ENCODE measurements around the gene COL23A1.

DNA sequence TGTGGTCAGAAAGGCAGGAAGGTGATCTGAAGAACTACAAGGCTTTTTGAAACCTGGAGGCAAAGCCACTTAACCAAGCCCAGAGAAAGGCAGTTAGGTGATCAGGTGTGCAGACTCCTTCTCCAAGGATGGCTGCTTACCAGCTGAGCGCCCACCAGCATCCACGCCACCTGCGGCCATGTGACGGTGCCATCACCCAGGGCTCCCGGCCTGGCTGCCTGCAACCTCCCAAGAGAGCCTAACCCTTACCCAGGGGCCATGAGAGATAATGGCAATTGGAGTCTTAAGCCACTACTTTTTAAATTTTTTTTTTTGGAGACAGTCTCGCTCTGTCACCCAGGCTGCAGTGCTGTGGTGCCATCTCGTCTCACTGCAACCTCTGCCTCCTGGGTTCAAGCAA is 324.4 kb downstream of the COL23A1 start:
- TF ChIP-seq, protein P1, sequence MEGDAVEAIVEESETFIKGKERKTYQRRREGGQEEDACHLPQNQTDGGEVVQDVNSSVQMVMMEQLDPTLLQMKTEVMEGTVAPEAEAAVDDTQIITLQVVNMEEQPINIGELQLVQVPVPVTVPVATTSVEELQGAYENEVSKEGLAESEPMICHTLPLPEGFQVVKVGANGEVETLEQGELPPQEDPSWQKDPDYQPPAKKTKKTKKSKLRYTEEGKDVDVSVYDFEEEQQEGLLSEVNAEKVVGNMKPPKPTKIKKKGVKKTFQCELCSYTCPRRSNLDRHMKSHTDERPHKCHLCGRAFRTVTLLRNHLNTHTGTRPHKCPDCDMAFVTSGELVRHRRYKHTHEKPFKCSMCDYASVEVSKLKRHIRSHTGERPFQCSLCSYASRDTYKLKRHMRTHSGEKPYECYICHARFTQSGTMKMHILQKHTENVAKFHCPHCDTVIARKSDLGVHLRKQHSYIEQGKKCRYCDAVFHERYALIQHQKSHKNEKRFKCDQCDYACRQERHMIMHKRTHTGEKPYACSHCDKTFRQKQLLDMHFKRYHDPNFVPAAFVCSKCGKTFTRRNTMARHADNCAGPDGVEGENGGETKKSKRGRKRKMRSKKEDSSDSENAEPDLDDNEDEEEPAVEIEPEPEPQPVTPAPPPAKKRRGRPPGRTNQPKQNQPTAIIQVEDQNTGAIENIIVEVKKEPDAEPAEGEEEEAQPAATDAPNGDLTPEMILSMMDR (IDR thresholded peaks at IDR 0.05; ENCODE audit: poor library complexity), result no peak
- TF ChIP-seq EZH2 (IDR thresholded peaks at IDR 0.05; ENCODE audit: borderline replicate concordance), result no peak

All from hepatocyte (in vitro differentiated cells).